HG03060 (cell line): ENCODE results near the gene SORL1-AS1.

Source experiments
- ATAC-seq: cut with Tn5 transposase; IDR thresholded peaks from one replicate; pipeline ENCODE4 v1.9.1; 2021; ENCODE audit warnings: low read depth, moderate number of reproducible peaks; ENCODE audit not compliant: unreplicated experiment

SORL1-AS1 gene

GRCh38 chr11:121476379-121477032 is 23.7 kb upstream of the SORL1-AS1 start:
- ATAC-seq: no peak

GRCh38 chr11:121474680-121475079 is 21.9 kb upstream of the SORL1-AS1 start:
- ATAC-seq: no peak

- no peak for ATAC-seq
These were observed 20.5 kb upstream of the SORL1-AS1 start for GRCh38 chr11:121473064-121473777.

- ATAC-seq: no peak
These were observed 19.5 kb upstream of the SORL1-AS1 start for GRCh38 chr11:121472312-121472711.

- ATAC-seq: no peak
These were observed 18.4 kb upstream of the SORL1-AS1 start for GRCh38 chr11:121471167-121471566.

- ATAC-seq: no peak
These were observed 17.1 kb upstream of the SORL1-AS1 start for GRCh38 chr11:121469910-121470309.

GRCh38 chr11:121467965-121468364 is 15.2 kb upstream of the SORL1-AS1 start:
- no peak for ATAC-seq

- ATAC-seq: no peak
These were observed 14.7 kb upstream of the SORL1-AS1 start for GRCh38 chr11:121467471-121467870.

GRCh38 chr11:121466063-121466794 is 13.5 kb upstream of the SORL1-AS1 start:
- ATAC-seq: no peak

GRCh38 chr11:121465709-121466062 is 12.9 kb upstream of the SORL1-AS1 start:
- no peak for ATAC-seq

GRCh38 chr11:121464352-121464946 is 11.7 kb upstream of the SORL1-AS1 start:
- ATAC-seq: peak; percentile 39

GRCh38 chr11:121463689-121464335 is 11.0 kb upstream of the SORL1-AS1 start:
- ATAC-seq: peak; percentile 1

GRCh38 chr11:121461843-121462242 is 9.1 kb upstream of the SORL1-AS1 start:
- no peak for ATAC-seq

- no peak for ATAC-seq
These were observed 8.3 kb upstream of the SORL1-AS1 start for GRCh38 chr11:121460941-121461514.

GRCh38 chr11:121459413-121460017 is 6.7 kb upstream of the SORL1-AS1 start:
- no peak for ATAC-seq

GRCh38 chr11:121458551-121458950 is 5.8 kb upstream of the SORL1-AS1 start:
- no peak for ATAC-seq

GRCh38 chr11:121456816-121457431 is 4.2 kb upstream of the SORL1-AS1 start:
- no peak for ATAC-seq

- ATAC-seq: no peak
These were observed 3.4 kb upstream of the SORL1-AS1 start for GRCh38 chr11:121456151-121456550.

GRCh38 chr11:121455115-121455514 is 2.3 kb upstream of the SORL1-AS1 start:
- ATAC-seq: no peak
